Left renal cortex interstitium (tissue), 4 donors: ENCODE data around the gene TSPAN16. TPM values are rescaled to one million over a fixed set of nuclear protein-coding genes. Genes with fewer than 3 reads are reported as not detected.

ENCODE experiments used
- DNase-seq, 4 donors: peaks; one replicate each; pipeline ENCODE4 v3.0.0-alpha.2; 2013; ENCODE audit warnings: low read depth in 4 of 4, low spot score in 2 of 4, missing footprints in 1 of 4
- polyA plus RNA-seq, 4 donors: library from polyadenylated mRNA; unstranded; fragments of 120-200 nt; gene quantifications; one replicate each; pipeline ENCODE4 v1.2.1, GENCODE V29; 2013; ENCODE audit not compliant: insufficient read length in 4 of 4

TSPAN16 gene
- polyA plus RNA-seq, 4 donors: 0.09 to 0.36 TPM; not detected in 2

- DNase-seq: no peak
Measured at GRCh38 chr19:11364296-11364904, 68.4 kb downstream of the TSPAN16 start.

DNA sequence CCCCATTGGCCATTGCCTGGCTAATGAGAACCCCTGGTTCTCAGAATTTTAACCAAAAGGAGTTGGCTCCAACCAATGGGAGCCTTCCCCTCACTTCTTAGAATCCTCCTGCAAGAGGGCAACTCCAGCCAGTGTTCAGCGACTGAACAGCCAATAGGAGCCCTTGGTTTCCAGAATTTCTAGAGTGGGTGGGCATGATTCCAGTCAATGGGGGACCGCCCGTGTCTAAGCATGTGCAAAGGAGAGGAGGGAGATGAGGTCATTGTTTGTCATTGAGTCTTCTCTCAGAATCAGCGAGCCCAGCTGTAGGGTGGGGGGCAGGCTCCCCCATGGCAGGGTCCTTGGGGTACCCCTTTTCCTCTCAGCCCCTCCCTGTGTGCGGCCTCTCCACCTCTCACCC is 69.0 kb downstream of the TSPAN16 start:
- no peak for DNase-seq

Other genes starting within 250 kb of the TSPAN16 start
- 10 to 100 TPM; 21.9 to 29.5 (median 24.7) TPM for gene LDLR, start 206.7 kb upstream of the TSPAN16 start, polyA plus RNA-seq
- gene SPC24, start 140.4 kb upstream of the TSPAN16 start, polyA plus RNA-seq: 10 to 100 TPM; 11.6 to 21.9 (median 21.0) TPM
- gene KANK2, start 98.6 kb upstream of the TSPAN16 start, polyA plus RNA-seq: 100 to 1,000 TPM; 114 to 142 (median 133) TPM
- gene ANGPTL8, start 56.5 kb upstream of the TSPAN16 start, polyA plus RNA-seq: 1 to 10 TPM in 1 of 4 donors, under 1 TPM in 2, not detected in 1; 0.52 to 1.2 (median 0.86) TPM
- 10 to 100 TPM; 31.8 to 69.6 (median 50.0) TPM for gene DOCK6, start 33.6 kb upstream of the TSPAN16 start, polyA plus RNA-seq
- 10 to 100 TPM; 15.7 to 19.6 (median 17.5) TPM for gene RAB3D, start 43.5 kb downstream of the TSPAN16 start, polyA plus RNA-seq
- 100 to 1,000 TPM; 135 to 151 (median 142) TPM for gene TMEM205, start 50.1 kb downstream of the TSPAN16 start, polyA plus RNA-seq
- 10 to 100 TPM; 20.2 to 45.6 (median 30.5) TPM for gene CCDC159, start 50.4 kb downstream of the TSPAN16 start, polyA plus RNA-seq
- gene PLPPR2, start 59.3 kb downstream of the TSPAN16 start, polyA plus RNA-seq: 10 to 100 TPM; 10.2 to 21.2 (median 17.8) TPM
- gene SWSAP1, start 78.5 kb downstream of the TSPAN16 start, polyA plus RNA-seq: 1 to 10 TPM; 2.6 to 3.7 (median 3.4) TPM
- gene EPOR, start 88.2 kb downstream of the TSPAN16 start, polyA plus RNA-seq: 10 to 100 TPM; 16.5 to 40.6 (median 29.7) TPM
- gene RGL3, start 123.2 kb downstream of the TSPAN16 start, polyA plus RNA-seq: 100 to 1,000 TPM in 2 of 4 donors, 10 to 100 TPM in 2; 47.9 to 141 (median 97.3) TPM
- gene ODAD3, start 139.0 kb downstream of the TSPAN16 start, polyA plus RNA-seq: 1 to 10 TPM; 1.7 to 2.3 (median 2.1) TPM
- 100 to 1,000 TPM; 302 to 378 (median 348) TPM for gene PRKCSH, start 139.5 kb downstream of the TSPAN16 start, polyA plus RNA-seq
- under 1 TPM; 0.08 to 0.49 (median 0.16) TPM for gene ELAVL3, start 184.9 kb downstream of the TSPAN16 start, polyA plus RNA-seq
- 10 to 100 TPM in 3 of 4 donors, 1 to 10 TPM in 1; 7.6 to 12.8 (median 11.4) TPM for gene ZNF653, start 209.7 kb downstream of the TSPAN16 start, polyA plus RNA-seq
- 10 to 100 TPM; 36.4 to 47.9 (median 42.0) TPM for gene ECSIT, start 233.0 kb downstream of the TSPAN16 start, polyA plus RNA-seq
- gene CNN1, start 242.7 kb downstream of the TSPAN16 start, polyA plus RNA-seq: 1 to 10 TPM; 4.2 to 5.4 (median 5.1) TPM